ENCODE data around the gene ST7.

The ST7 gene

DNA sequence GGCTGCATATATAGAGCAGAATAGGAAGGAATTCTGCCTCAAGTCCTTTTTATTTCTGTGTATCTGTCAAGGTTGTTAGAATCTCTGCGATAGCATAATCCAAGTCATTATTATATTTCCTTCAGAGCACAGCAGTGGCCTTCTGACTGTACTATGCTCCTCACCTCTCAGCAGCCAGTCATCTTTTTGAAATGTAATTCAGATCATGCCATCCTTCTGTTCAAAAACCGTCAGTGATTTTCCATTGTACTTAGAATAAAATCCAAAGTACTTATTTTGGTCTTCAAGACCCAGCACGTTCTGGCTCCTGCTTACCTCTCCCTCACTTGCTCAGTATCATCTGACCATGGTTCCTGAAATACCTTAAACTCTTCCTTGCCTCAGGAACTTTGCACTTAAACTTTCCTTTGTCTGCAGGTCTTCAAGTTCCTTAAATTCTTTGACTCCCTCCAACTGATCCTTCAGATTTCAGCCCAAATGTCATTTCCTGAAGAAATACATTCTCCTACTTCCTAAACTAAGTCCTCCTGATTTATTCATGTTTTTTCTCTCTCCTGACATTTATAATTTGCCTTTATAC lies 112.4 kb downstream of the ST7 start:
- TF ChIP-seq, protein P1, sequence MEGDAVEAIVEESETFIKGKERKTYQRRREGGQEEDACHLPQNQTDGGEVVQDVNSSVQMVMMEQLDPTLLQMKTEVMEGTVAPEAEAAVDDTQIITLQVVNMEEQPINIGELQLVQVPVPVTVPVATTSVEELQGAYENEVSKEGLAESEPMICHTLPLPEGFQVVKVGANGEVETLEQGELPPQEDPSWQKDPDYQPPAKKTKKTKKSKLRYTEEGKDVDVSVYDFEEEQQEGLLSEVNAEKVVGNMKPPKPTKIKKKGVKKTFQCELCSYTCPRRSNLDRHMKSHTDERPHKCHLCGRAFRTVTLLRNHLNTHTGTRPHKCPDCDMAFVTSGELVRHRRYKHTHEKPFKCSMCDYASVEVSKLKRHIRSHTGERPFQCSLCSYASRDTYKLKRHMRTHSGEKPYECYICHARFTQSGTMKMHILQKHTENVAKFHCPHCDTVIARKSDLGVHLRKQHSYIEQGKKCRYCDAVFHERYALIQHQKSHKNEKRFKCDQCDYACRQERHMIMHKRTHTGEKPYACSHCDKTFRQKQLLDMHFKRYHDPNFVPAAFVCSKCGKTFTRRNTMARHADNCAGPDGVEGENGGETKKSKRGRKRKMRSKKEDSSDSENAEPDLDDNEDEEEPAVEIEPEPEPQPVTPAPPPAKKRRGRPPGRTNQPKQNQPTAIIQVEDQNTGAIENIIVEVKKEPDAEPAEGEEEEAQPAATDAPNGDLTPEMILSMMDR (IDR thresholded peaks at IDR 0.05; ENCODE audit: low read depth, low read length, missing control alignments), result no peak
- no peak overlapping the region for H3K4me3 ChIP-seq (ENCODE audit: low read depth, low read length)
- DNase-seq (ENCODE audit: low read depth), result no peak
- in situ Hi-C loops (cut with HindIII; ENCODE audit: low sequenced_read_pairs), result no loop called here

DNA sequence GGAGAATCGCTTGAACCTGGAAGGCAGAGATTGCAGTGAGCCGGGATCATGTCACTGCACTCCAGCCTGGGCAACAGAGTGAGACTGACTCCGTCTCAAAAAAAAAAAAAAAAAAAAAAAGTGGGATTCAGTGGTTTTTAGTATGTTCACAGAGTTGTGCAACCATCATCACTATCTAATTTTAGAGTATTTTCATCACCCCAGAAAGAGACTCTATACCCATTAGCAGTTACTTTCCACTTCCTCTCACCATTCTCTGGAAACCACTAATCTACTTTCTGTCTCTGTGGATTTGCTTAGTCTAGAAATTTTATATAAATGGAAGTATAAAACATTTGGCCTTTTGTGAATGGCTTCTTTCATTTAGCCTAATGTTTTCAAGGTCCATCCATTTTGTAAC lies 113.4 kb downstream of the ST7 start:
- TF ChIP-seq, protein P1 (IDR thresholded peaks at IDR 0.05; ENCODE audit: low read depth, low read length, missing control alignments), result no peak
- in situ Hi-C loops (cut with HindIII; ENCODE audit: low sequenced_read_pairs), result no loop called here
- no peak overlapping the region for H3K4me3 ChIP-seq (ENCODE audit: low read depth, low read length)
- DNase-seq (ENCODE audit: low read depth), result no peak

DNA sequence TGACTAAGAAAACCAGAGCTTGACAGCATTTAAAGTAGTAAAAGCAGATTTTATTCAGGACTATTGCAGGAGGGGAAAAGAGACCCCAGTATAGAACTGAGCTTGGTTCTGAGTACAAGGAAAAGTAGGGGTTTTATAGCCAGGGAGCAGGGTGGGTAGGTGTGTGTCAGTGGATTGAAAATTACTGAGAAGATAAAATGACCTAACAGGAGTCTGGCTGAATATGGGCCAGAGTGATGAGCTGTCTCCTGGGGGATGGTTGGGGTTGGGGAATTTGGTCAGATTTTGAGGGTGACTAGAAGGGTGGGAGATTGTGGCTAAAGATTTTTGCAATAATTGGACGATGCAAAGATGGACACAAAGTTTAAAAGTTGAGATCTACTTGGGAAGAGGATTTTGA lies 114.0 kb downstream of the ST7 start:
- TF ChIP-seq, protein P1 (IDR thresholded peaks at IDR 0.05; ENCODE audit: low read depth, low read length, missing control alignments), result no peak
- in situ Hi-C loops (cut with HindIII; ENCODE audit: low sequenced_read_pairs), result no loop called here
- no peak overlapping the region for H3K4me3 ChIP-seq (ENCODE audit: low read depth, low read length)
- DNase-seq (ENCODE audit: low read depth), result no peak

DNA sequence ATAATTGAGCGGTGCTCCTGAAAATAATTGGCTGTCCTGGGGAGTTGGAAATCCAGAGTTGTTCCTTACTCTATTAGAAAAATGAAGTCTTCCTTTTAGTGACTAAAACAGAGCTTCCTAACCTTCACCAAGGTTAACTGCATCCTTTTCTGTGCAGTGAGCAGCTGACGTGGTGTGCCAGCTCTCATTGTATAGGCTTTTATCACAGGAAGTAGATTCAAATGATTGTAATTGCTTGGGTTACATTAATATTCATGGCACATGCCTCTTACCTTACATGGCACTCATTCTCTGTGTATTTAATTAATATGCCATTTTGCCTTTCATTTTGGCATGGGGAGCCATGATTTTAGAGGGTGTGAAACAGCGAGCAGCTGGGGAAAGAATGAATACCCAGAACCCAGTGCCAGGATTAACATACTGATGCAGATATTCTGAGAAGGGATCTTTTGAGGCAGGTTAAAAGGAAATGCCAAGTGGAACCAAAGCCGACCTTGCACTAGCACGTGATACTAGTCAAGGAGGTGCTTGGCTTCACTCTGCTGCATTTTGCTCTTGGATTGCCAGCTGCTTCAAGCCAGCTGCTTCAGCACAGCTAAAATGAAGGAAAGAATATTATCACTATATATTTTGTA lies 115.3 kb downstream of the ST7 start:
- TF ChIP-seq, protein P1 (IDR thresholded peaks at IDR 0.05; ENCODE audit: low read depth, low read length, missing control alignments), result no peak
- H3K4me3 ChIP-seq (ENCODE audit: low read depth, low read length), result no peak overlapping the region
- in situ Hi-C loops (cut with HindIII; ENCODE audit: low sequenced_read_pairs), result no loop called here
- DNase-seq (ENCODE audit: low read depth), result no peak

DNA sequence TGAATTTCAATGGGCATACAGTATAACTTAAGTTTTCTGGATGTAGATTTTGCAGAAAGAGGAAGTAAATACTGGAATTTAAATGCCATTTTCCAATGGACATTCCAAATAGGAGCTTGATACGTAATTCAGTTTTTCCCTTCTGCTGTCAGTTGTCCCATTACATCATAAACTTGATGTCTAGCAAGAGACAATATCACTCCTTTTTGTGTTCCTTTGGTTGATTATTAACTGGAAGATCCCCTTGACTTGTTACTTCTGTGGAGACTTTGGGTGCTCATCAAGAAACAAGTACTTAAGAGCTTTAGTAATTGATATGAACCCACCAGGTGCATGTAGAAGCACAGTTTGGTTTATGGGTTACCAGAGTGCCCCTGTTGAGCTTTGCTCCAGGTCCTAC lies 116.1 kb downstream of the ST7 start:
- in situ Hi-C loops (cut with HindIII; ENCODE audit: low sequenced_read_pairs), result no loop called here
- TF ChIP-seq, protein P1 (IDR thresholded peaks at IDR 0.05; ENCODE audit: low read depth, low read length, missing control alignments), result no peak
- no peak for DNase-seq (ENCODE audit: low read depth)
- H3K4me3 ChIP-seq (ENCODE audit: low read depth, low read length), result no peak overlapping the region

DNA sequence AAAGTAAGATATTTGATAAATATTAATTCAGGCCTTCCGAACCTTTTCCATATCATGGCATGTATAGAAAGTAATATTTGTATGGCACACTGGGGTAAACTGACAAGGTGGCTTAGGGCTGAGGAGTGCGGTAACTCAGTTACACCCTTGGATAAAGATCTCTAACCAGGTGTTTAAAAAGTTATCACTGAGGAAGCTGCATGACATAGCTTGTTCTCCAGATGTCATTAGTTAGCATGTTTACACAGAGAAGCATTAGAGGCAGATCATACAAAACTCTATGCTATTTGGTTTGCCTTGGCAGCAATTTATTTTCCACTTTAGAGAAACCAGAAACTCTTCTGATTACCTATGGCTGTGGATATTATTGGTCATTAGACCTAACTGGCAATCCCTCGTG lies 118.2 kb downstream of the ST7 start:
- H3K4me3 ChIP-seq (ENCODE audit: low read depth, low read length), result no peak overlapping the region
- DNase-seq (ENCODE audit: low read depth), result no peak

More for the DNA sequence above, 118.2 kb downstream of the ST7 start:
- in situ Hi-C loops (cut with HindIII; ENCODE audit: low sequenced_read_pairs), result no loop called here
- TF ChIP-seq, protein P1 (IDR thresholded peaks at IDR 0.05; ENCODE audit: low read depth, low read length, missing control alignments), result no peak
